IMR-90 (cell line): ENCODE data around the gene SH3RF3. TPM values are rescaled to one million over a fixed set of nuclear protein-coding genes. Genes with fewer than 3 reads are reported as not detected.

Source experiments
- ATAC-seq: fragments of 200-7000 bp; cut with Tn5 transposase; 2 replicates; pipeline ENCODE4 v1.9.1; 2020; ENCODE audit warnings: low read depth, mild to moderate bottlenecking, moderate library complexity
- BruUV-seq: library from RNA; stranded (reverse); fragments of 400-500 nt; replicated peaks from 2 replicates; lab custom pipeline; 2021; lab: Mats Ljungman, UMichigan
- CTCF ChIA-PET: fragments of 300-600 bp; formaldehyde crosslinking; extraction: SDS; loops from one replicate; lab custom pipeline; 2021; ENCODE audit warnings: antibody characterized with exemption; lab: Yijun Ruan, JAX
- POLR2A ChIA-PET: fragments of 300-600 bp; sonication (Branson Sonifier 250); formaldehyde crosslinking; loops from one replicate; lab custom pipeline; 2022; ENCODE audit warnings: antibody characterized with exemption; ENCODE audit not compliant: unreplicated experiment; lab: Charles Lee
- DNase-seq: peaks from one replicate; pipeline ENCODE4 v3.0.0; 2013
- H2AFZ ChIP-seq: replicated peaks from 2 replicates; pipeline ENCODE3; 2013; ENCODE audit warnings: low read length, mild to moderate bottlenecking; ENCODE audit not compliant: poor library complexity
- H2AK5ac ChIP-seq: 2 replicates; pipeline ENCODE4 v1.6.1; 2013; ENCODE audit warnings: low read depth, low read length, inconsistent platforms
- H2AK9ac ChIP-seq: replicated peaks from 2 replicates; pipeline ENCODE3; 2013; ENCODE audit warnings: mild to moderate bottlenecking, low read depth, low read length, moderate library complexity; ENCODE audit not compliant: poor library complexity
- H2BK120ac ChIP-seq: 2 replicates; pipeline ENCODE4 v1.6.1; 2013; ENCODE audit warnings: low read depth, low read length, inconsistent platforms
- H2BK15ac ChIP-seq: 3 replicates; pipeline ENCODE4 v1.6.1; 2013; ENCODE audit warnings: low read depth, low read length, inconsistent platforms
- H2BK20ac ChIP-seq: 2 replicates; pipeline ENCODE4 v1.6.1; 2013; ENCODE audit warnings: low read depth, mild to moderate bottlenecking, inconsistent platforms, low read length, moderate library complexity
- H2BK5ac ChIP-seq: 2 replicates; pipeline ENCODE4 v1.6.1; 2013; ENCODE audit warnings: mild to moderate bottlenecking, low read depth, low read length, inconsistent platforms; ENCODE audit not compliant: poor library complexity, severe bottlenecking
- H3K14ac ChIP-seq: replicated peaks from 2 replicates; pipeline ENCODE4 v1.6.1; 2013; ENCODE audit warnings: low read depth, low read length, inconsistent platforms
- H3K18ac ChIP-seq: 2 replicates; pipeline ENCODE4 v1.6.1; 2013; ENCODE audit warnings: low read depth, low read length, control low read depth
- H3K23ac ChIP-seq: 2 replicates; pipeline ENCODE4 v1.6.1; 2013; ENCODE audit warnings: low read depth, low read length, inconsistent platforms
- H3K27ac ChIP-seq: 2 replicates; pipeline ENCODE4 v1.5.1; 2013; ENCODE audit warnings: mild to moderate bottlenecking, control low read depth, low read length; ENCODE audit not compliant: insufficient read depth
- H3K27me3 ChIP-seq: 2 replicates; pipeline ENCODE4 v1.6.1; 2013; ENCODE audit warnings: low read length; ENCODE audit not compliant: control insufficient read depth, insufficient read depth
- H3K36me3 ChIP-seq: 2 replicates; pipeline ENCODE4 v1.6.1; 2013; ENCODE audit warnings: low read length, mixed read lengths; ENCODE audit not compliant: control insufficient read depth, insufficient read depth
- H3K4ac ChIP-seq: 2 replicates; pipeline ENCODE4 v1.6.1; 2013; ENCODE audit warnings: low read depth, low read length, inconsistent platforms
- H3K4me1 ChIP-seq: 2 replicates; pipeline ENCODE4 v1.6.1; 2013; ENCODE audit warnings: low read length, mixed read lengths; ENCODE audit not compliant: control insufficient read depth, insufficient read depth
- H3K4me2 ChIP-seq: 2 replicates; pipeline ENCODE4 v1.6.1; 2013; ENCODE audit warnings: low read depth, mild to moderate bottlenecking, control low read depth, low read length, moderate library complexity
- H3K4me3 ChIP-seq: 2 replicates; pipeline ENCODE4 v1.5.1; 2013; ENCODE audit warnings: low read depth, mild to moderate bottlenecking, control low read depth, low read length, moderate library complexity; ENCODE audit not compliant: insufficient read depth
- H3K56ac ChIP-seq: 2 replicates; pipeline ENCODE4 v1.6.1; 2013; ENCODE audit warnings: low read length, inconsistent platforms; ENCODE audit not compliant: insufficient read depth; ENCODE audit errors: extremely low read depth
- H3K79me1 ChIP-seq, 2 experiments: 2 replicates each; pipeline ENCODE4 v1.6.1; 2013; ENCODE audit warnings: low read length in 2 of 2, inconsistent platforms in 1 of 2, low read depth in 1 of 2
- H3K9ac ChIP-seq: 2 replicates; pipeline ENCODE4 v1.6.1; 2013; ENCODE audit warnings: low read depth, low read length, control low read depth
- H3K9me1 ChIP-seq: 2 replicates; pipeline ENCODE4 v1.6.1; 2013; ENCODE audit warnings: low read length, inconsistent platforms; ENCODE audit not compliant: insufficient read depth
- H3K9me3 ChIP-seq: 2 replicates; pipeline ENCODE4 v1.6.1; 2013; ENCODE audit warnings: low read length; ENCODE audit not compliant: control insufficient read depth, insufficient read depth
- H4K20me1 ChIP-seq: 2 replicates; pipeline ENCODE4 v1.6.1; 2013; ENCODE audit warnings: low read length, inconsistent platforms; ENCODE audit not compliant: insufficient read depth
- H4K5ac ChIP-seq: 2 replicates; pipeline ENCODE4 v1.6.1; 2013; ENCODE audit warnings: mild to moderate bottlenecking, low read depth, low read length, control low read depth
- H4K8ac ChIP-seq, 2 experiments: 2 replicates each; pipeline ENCODE4 v1.6.1; 2013; ENCODE audit warnings: low read depth in 2 of 2, low read length in 2 of 2, control low read depth in 1 of 2, inconsistent platforms in 1 of 2
- H4K91ac ChIP-seq: 2 replicates; pipeline ENCODE4 v1.6.1; 2013; ENCODE audit warnings: low read depth, low read length, inconsistent platforms; ENCODE audit not compliant: insufficient read depth
- CTCF ChIP-seq: conservative IDR thresholded peaks from 2 replicates; pipeline ENCODE4 v1.5.1; 2012; ENCODE audit warnings: mild to moderate bottlenecking, low read depth, low read length, improper control_type of control experiment
- MAFK ChIP-seq: IDR thresholded peaks from 2 replicates; pipeline ENCODE4 v1.6.1; 2012; ENCODE audit warnings: low read depth, low read length, improper control_type of control experiment
- NFE2L2 ChIP-seq: fragments of 150-350 bp; IDR thresholded peaks from 2 replicates; pipeline ENCODE4 v1.6.1; 2016; ENCODE audit warnings: low read depth, mild to moderate bottlenecking, low read length
- WGBS, 2 experiments: methylation state at CpG; one replicate each; pipeline versions ENCODE4 v1.1.5 to v1.1.7; 2013; ENCODE audit warnings: missing lambda C conversion rate in 2 of 2; ENCODE audit not compliant: insufficient read length in 1 of 2; ENCODE audit errors: extremely low coverage in 2 of 2; 5-methylcytosine and 5-hydroxymethylcytosine counted together
- dilution Hi-C: fragments of 300-500 bp; cut with HindIII; formaldehyde crosslinking; loops from one replicate; pipeline ENCODE4 v1.14.3; 2018; ENCODE audit warnings: low sequenced_read_pairs; ENCODE audit not compliant: unreplicated experiment
- in situ Hi-C: fragments of 300-500 bp; cut with MboI; formaldehyde crosslinking; loops from 3 replicates; pipeline ENCODE4 v1.14.3; 2019; ENCODE audit warnings: low sequenced_read_pairs, inconsistent platforms, mixed read lengths
- intact Hi-C: fragments of 100-400 bp; cut with micrococcal nuclease; formaldehyde crosslinking; loops from 2 replicates; pipeline ENCODE4 v1.10.0; 2022
- polyA plus RNA-seq, 3 experiments: library from polyadenylated mRNA; depleted of rRNA; stranded (reverse); fragments of >200 nt; gene quantifications; 2 replicates each; pipeline ENCODE4 v1.2.3, GENCODE V29; 2012; ENCODE audit warnings: low replicate concordance in 1 of 3
- total RNA-seq: library from RNA; depleted of rRNA; stranded (reverse); fragments of >200 nt; gene quantifications from 2 replicates; pipeline ENCODE4 v1.2.3, GENCODE V29; 2012

Gene SH3RF3
- total and polyA plus RNA-seq, 2 of the 4 experiments (the other 2 are of a cell fraction), result 3.4 to 5.3 TPM

DNA sequence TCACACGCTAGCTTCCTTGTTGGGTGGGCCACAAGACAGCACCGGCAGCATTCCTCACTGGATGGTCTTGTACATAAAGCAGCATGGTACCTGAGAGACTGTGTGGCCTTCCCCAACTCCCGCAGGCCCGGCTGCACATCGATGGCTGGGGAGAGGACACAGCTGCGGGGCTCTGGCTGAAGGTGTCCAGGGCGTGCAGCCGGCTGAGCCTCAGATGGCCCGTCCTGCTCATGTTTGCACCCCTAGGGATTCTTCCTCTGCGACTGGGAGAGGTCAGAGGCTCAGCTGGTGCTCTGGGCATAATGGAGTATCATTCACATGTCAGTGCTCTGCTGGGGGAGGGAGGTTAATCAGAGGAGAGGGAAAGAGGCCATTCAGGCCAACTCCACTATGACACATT, 276.9 kb downstream of the SH3RF3 start:
- no peak for DNase-seq
- Histone ChIP-seq H2BK5ac (no peak overlapping the region), H2AK9ac (no peak overlapping the region), H3K9me1 (peaks cover 36% of the 10 kb centered on the region; the same call in 1 of the 2 replicates), H3K36me3 (peaks cover 9% of the 10 kb centered on the region; the same call in 1 of the 2 replicates), H3K4me2 (no peak overlapping the region), H4K5ac (no peak overlapping the region), H4K8ac (no peak overlapping the region), H2BK120ac (no peak overlapping the region), H3K4ac (no peak overlapping the region), H3K27ac (no peak overlapping the region), H2AK5ac (no peak overlapping the region), H3K56ac (no peak overlapping the region), H3K4me1 (peaks cover 5% of the 10 kb centered on the region), H2BK15ac (no peak overlapping the region), H2AFZ (no peak overlapping the region), H3K27me3 (no peaks in the 10 kb centered on the region), H3K23ac (no peak overlapping the region), H3K9ac (no peak overlapping the region), H3K79me1 (peaks cover 16 to 56% of the 10 kb centered on the region in 2 experiments; a peak in 3 of 4 replicates), H3K9me3 (no peaks in the 10 kb centered on the region), H2BK20ac (no peak overlapping the region), H4K91ac (no peak overlapping the region), H3K14ac (no peak overlapping the region), H3K18ac (no peak overlapping the region), H3K4me3 (no peak overlapping the region), H4K20me1 (peaks cover 52% of the 10 kb centered on the region)
- ChIA-PET POLR2A (no interaction called here), CTCF (no interaction called here)
- in situ Hi-C loops (no loop called here), dilution Hi-C loops (no loop called here), intact Hi-C loops (no loop called here)
- 100% methylated on average over 6 of the region's 10 CpGs; no CpG with 5 or more reads in 1 of the 2 experiments for WGBS, 2 experiments
- no peak for TF ChIP-seq CTCF
- TF ChIP-seq MAFK, result no peak
- TF ChIP-seq NFE2L2, result no peak
- no peak for ATAC-seq
- BruUV-seq, result no TSS peak
